ENCODE data around the gene STUM.

Gene STUM

DNA sequence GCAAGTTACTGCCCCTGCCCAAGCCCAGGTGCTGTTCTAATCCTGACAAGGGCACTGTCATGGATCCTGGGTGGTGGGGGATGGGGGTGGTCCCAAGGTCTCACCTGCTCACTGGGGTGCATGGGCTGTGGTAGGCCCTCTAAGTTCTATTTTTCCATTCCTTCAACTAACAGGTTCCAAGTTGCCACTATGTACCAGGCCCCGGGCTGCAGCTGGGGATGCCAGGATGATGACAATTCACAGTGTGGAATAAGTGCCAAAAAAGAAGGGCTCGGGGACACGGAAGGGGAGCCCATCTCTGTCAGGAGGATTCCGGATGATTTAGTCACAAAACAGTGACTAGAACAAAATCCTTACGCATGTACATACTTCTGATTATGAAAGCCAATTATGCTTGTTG lies 76.0 kb downstream of the STUM start:
- no peak for TF ChIP-seq EZH2phosphoT487 (conservative IDR thresholded peaks at IDR 0.05; ENCODE audit: low read length)
- TF ChIP-seq, protein P1, sequence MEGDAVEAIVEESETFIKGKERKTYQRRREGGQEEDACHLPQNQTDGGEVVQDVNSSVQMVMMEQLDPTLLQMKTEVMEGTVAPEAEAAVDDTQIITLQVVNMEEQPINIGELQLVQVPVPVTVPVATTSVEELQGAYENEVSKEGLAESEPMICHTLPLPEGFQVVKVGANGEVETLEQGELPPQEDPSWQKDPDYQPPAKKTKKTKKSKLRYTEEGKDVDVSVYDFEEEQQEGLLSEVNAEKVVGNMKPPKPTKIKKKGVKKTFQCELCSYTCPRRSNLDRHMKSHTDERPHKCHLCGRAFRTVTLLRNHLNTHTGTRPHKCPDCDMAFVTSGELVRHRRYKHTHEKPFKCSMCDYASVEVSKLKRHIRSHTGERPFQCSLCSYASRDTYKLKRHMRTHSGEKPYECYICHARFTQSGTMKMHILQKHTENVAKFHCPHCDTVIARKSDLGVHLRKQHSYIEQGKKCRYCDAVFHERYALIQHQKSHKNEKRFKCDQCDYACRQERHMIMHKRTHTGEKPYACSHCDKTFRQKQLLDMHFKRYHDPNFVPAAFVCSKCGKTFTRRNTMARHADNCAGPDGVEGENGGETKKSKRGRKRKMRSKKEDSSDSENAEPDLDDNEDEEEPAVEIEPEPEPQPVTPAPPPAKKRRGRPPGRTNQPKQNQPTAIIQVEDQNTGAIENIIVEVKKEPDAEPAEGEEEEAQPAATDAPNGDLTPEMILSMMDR (IDR thresholded peaks at IDR 0.05; ENCODE audit: insufficient read depth, low read length, poor library complexity, severe bottlenecking), result no peak
- no peak overlapping the region for H3K27ac ChIP-seq (ENCODE audit: low read depth, low read length)
- no peaks in the 10 kb centered on the region for H3F3A ChIP-seq (ENCODE audit: insufficient read depth)
- H3K9ac ChIP-seq (ENCODE audit: low read length), result no peak overlapping the region
- H4K20me1 ChIP-seq (ENCODE audit: low read depth, low read length), result no peaks in the 10 kb centered on the region
- H3K27me3 ChIP-seq (ENCODE audit: low read length), result no peaks in the 10 kb centered on the region
- H3K9me3 ChIP-seq (ENCODE audit: insufficient read depth, low read length), result no peaks in the 10 kb centered on the region
- no peak overlapping the region for H3K4me3 ChIP-seq (ENCODE audit: insufficient read depth, low read length, poor library complexity, severe bottlenecking)
- H3K4me2 ChIP-seq (ENCODE audit: low read depth, low read length, poor library complexity, severe bottlenecking), result no peak overlapping the region
- no peaks in the 10 kb centered on the region for H3K36me3 ChIP-seq (ENCODE audit: low read length)
- H3K79me2 ChIP-seq (ENCODE audit: insufficient read depth, low read length), result no peaks in the 10 kb centered on the region
- H2AFZ ChIP-seq (ENCODE audit: low read depth, low read length, severe bottlenecking), result no peak overlapping the region
- H3K9me2 ChIP-seq (replicated peaks; ENCODE audit: insufficient read depth, low read length), result no peaks in the 10 kb centered on the region

DNA sequence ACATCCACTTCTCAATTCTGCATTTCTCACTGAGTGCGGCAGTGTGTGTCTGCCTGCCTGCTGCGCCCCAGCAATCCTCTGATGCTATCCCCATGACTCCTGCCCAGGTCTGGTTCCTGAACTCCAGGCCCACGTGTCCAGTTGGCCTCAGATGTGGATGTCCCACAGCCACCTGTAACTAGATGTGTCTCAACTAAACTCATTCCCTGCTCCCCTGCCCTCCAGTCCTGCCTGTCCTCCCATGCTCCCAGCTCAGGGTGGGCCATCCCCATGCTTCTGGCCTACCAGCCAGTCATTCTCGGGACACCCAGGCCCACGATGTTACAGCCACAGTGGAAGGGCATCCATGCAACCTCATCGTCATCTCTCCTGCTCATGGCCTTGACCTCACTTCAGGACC lies 76.8 kb downstream of the STUM start:
- Histone ChIP-seq H3K4me2 (ENCODE audit: low read depth, low read length, poor library complexity, severe bottlenecking) (no peak overlapping the region), H3F3A (ENCODE audit: insufficient read depth) (no peaks in the 10 kb centered on the region), H3K4me3 (ENCODE audit: insufficient read depth, low read length, poor library complexity, severe bottlenecking) (no peak overlapping the region), H3K27ac (ENCODE audit: low read depth, low read length) (no peak overlapping the region), H4K20me1 (ENCODE audit: low read depth, low read length) (no peaks in the 10 kb centered on the region), H3K9me3 (ENCODE audit: insufficient read depth, low read length) (no peaks in the 10 kb centered on the region), H3K79me2 (ENCODE audit: insufficient read depth, low read length) (no peaks in the 10 kb centered on the region), H3K9me2 (replicated peaks; ENCODE audit: insufficient read depth, low read length) (no peaks in the 10 kb centered on the region), H3K36me3 (ENCODE audit: low read length) (no peaks in the 10 kb centered on the region), H2AFZ (ENCODE audit: low read depth, low read length, severe bottlenecking) (no peak overlapping the region), H3K27me3 (ENCODE audit: low read length) (no peaks in the 10 kb centered on the region), H3K9ac (ENCODE audit: low read length) (no peak overlapping the region)
- TF ChIP-seq, protein P1 (IDR thresholded peaks at IDR 0.05; ENCODE audit: insufficient read depth, low read length, poor library complexity, severe bottlenecking), result no peak
- no peak for TF ChIP-seq EZH2phosphoT487 (conservative IDR thresholded peaks at IDR 0.05; ENCODE audit: low read length)

DNA sequence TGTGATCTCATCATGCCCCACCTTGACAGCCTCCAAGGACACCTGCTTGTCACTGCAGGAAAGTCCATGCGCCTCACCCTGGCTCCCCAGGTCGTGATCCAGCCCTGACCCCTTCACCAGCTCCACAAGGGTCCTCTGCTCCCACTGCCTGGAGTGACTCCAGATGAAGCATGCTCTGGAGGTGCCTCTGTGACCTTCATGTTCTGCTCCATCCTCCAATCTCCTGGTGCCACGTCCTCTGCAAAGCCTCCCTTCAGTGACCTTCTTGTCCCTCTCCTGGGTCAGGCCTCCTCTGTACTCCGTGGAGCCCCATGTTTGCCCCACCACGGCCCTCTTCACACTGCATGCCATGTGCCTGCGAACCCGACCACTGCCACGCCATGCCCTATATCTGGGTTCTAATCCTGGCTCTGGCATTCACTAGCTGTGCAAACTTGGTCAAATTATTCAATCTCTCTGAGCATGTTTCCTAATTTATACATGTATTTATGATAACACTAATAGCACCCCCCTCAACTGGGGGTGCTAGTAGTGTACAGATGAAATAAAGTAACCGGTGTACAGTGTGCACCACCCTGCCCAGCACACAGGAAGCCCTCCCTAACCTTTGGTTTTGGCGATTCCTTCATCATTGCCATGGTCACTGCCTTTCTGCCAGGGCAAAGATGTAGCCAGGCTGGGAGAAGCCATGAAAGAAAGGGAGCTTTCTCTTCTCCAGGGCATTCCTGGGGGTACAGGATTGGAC lies 77.4 kb downstream of the STUM start:
- no peaks in the 10 kb centered on the region for H3F3A ChIP-seq (ENCODE audit: insufficient read depth)
- H4K20me1 ChIP-seq (ENCODE audit: low read depth, low read length), result no peaks in the 10 kb centered on the region
- H3K9me3 ChIP-seq (ENCODE audit: insufficient read depth, low read length), result no peaks in the 10 kb centered on the region
- no peaks in the 10 kb centered on the region for H3K36me3 ChIP-seq (ENCODE audit: low read length)
- H3K9ac ChIP-seq (ENCODE audit: low read length), result no peak overlapping the region
- no peak overlapping the region for H2AFZ ChIP-seq (ENCODE audit: low read depth, low read length, severe bottlenecking)
- TF ChIP-seq, protein P1 (IDR thresholded peaks at IDR 0.05; ENCODE audit: insufficient read depth, low read length, poor library complexity, severe bottlenecking), result no peak
- TF ChIP-seq EZH2phosphoT487 (conservative IDR thresholded peaks at IDR 0.05; ENCODE audit: low read length), result no peak
- H3K27me3 ChIP-seq (ENCODE audit: low read length), result no peaks in the 10 kb centered on the region
- no peak overlapping the region for H3K4me2 ChIP-seq (ENCODE audit: low read depth, low read length, poor library complexity, severe bottlenecking)
- H3K4me3 ChIP-seq (ENCODE audit: insufficient read depth, low read length, poor library complexity, severe bottlenecking), result no peak overlapping the region
- no peak overlapping the region for H3K27ac ChIP-seq (ENCODE audit: low read depth, low read length)
- no peaks in the 10 kb centered on the region for H3K9me2 ChIP-seq (replicated peaks; ENCODE audit: insufficient read depth, low read length)
- H3K79me2 ChIP-seq (ENCODE audit: insufficient read depth, low read length), result no peaks in the 10 kb centered on the region

All from SU-DHL-6 (cell line).